DMS53 treated with DMSO at 0.1 percent for 48 hours (cell line): ENCODE measurements around the gene ASIC2.

ENCODE experiments used
- DNase-seq: peaks from one replicate; lab custom pipeline; 2025; ENCODE audit not compliant: unreplicated experiment; lab: John Stamatoyannopoulos, UW

ASIC2 gene

GRCh38 chr17:33207231-33207630 lies 85.9 kb downstream of the ASIC2 start:
- DNase-seq = no peak

- no peak for DNase-seq
These were observed 87.5 kb downstream of the ASIC2 start for GRCh38 chr17:33205552-33205951.

GRCh38 chr17:33204701-33205100 lies 88.4 kb downstream of the ASIC2 start:
- no peak for DNase-seq

GRCh38 chr17:33204156-33204555 lies 88.9 kb downstream of the ASIC2 start:
- DNase-seq = no peak

GRCh38 chr17:33202796-33203495 lies 90.1 kb downstream of the ASIC2 start:
- DNase-seq = no peak

- no peak for DNase-seq
These were observed 91.1 kb downstream of the ASIC2 start for GRCh38 chr17:33202021-33202420.

GRCh38 chr17:33201283-33201682 lies 91.8 kb downstream of the ASIC2 start:
- DNase-seq = no peak

GRCh38 chr17:33200587-33200986 lies 92.5 kb downstream of the ASIC2 start:
- no peak for DNase-seq

GRCh38 chr17:33199571-33200510 lies 93.3 kb downstream of the ASIC2 start:
- no peak for DNase-seq

- DNase-seq = no peak
These were observed 94.1 kb downstream of the ASIC2 start for GRCh38 chr17:33198954-33199353.

GRCh38 chr17:33197342-33197741 lies 95.8 kb downstream of the ASIC2 start:
- DNase-seq = no peak

- no peak for DNase-seq
These were observed 96.2 kb downstream of the ASIC2 start for GRCh38 chr17:33196883-33197282.

- DNase-seq = no peak
These were observed 99.9 kb downstream of the ASIC2 start for GRCh38 chr17:33192951-33193911.

GRCh38 chr17:33183487-33184026 lies 109.5 kb downstream of the ASIC2 start:
- DNase-seq = no peak

- DNase-seq = no peak
These were observed 113.9 kb downstream of the ASIC2 start for GRCh38 chr17:33179151-33179550.

GRCh38 chr17:33178681-33179080 lies 114.4 kb downstream of the ASIC2 start:
- DNase-seq = no peak

- DNase-seq = no peak
These were observed 117.5 kb downstream of the ASIC2 start for GRCh38 chr17:33175562-33175961.

- DNase-seq = no peak
These were observed 121.2 kb downstream of the ASIC2 start for GRCh38 chr17:33171931-33172330.

- no peak for DNase-seq
These were observed 123.4 kb downstream of the ASIC2 start for GRCh38 chr17:33169580-33170285.

GRCh38 chr17:33167736-33168135 lies 125.4 kb downstream of the ASIC2 start:
- no peak for DNase-seq
